Adipose tissue (tissue), 3 donors: Measurements from ENCODE around the gene ZBTB7A. TPM values are rescaled to one million over a fixed set of nuclear protein-coding genes. Genes with fewer than 3 reads are reported as not detected.

Experiments
- H3K27ac ChIP-seq: one replicate; pipeline ENCODE4 v1.5.1; 2013; ENCODE audit warnings: low read depth, low read length
- WGBS, 3 donors: extraction: QIAGEN DNeasy Blood & Tissue Kit; methylation state at CpG; one replicate each; pipeline ENCODE4 v1.1.7; 2013; 5-methylcytosine and 5-hydroxymethylcytosine counted together
- polyA plus RNA-seq, 3 donors: library from polyadenylated mRNA; stranded (reverse); fragments of 200-250 nt; gene quantifications; one replicate each; pipeline ENCODE4 v1.2.3, GENCODE V29; 2013
- donor health status: healthy with polysubstance abuse.
- donor health status: Bipolar disorder and iron deficiency.
- donor health status: healthy.

Gene ZBTB7A
- polyA plus RNA-seq, 3 donors: 7.4 to 21.9 (median 10.8) TPM

- WGBS, 3 donors: 9 to 19% (median 16%) methylated on average over 20 to 23 of the region's 23 CpGs
- H3K27ac ChIP-seq: peak overlapping the region; percentile 53
These were observed 5.5 kb downstream of the ZBTB7A start for GRCh38 chr19:4061178-4061682.

GRCh38 chr19:4060621-4061177 lies 6.0 kb downstream of the ZBTB7A start:
- WGBS, 3 donors: 24 to 73% (median 58%) methylated on average over 16 of the region's 16 CpGs
- peak overlapping the region; percentile 10 for H3K27ac ChIP-seq

- H3K27ac ChIP-seq: peak overlapping the region; percentile 94
- 26 to 44% (median 41%) methylated on average over 31 to 42 of the region's 42 CpGs for WGBS, 3 donors
These were observed 6.6 kb downstream of the ZBTB7A start for GRCh38 chr19:4059891-4060620.

GRCh38 chr19:4059453-4059871 lies 7.2 kb downstream of the ZBTB7A start:
- peak overlapping the region; percentile 94 for H3K27ac ChIP-seq
- WGBS, 3 donors: 44 to 65% (median 45%) methylated on average over 17 to 19 of the region's 19 CpGs

- 35 to 69% (median 45%) methylated on average over 20 to 30 of the region's 30 CpGs for WGBS, 3 donors
- peak overlapping the region; percentile 94 for H3K27ac ChIP-seq
These were observed 7.8 kb downstream of the ZBTB7A start for GRCh38 chr19:4058693-4059452.

GRCh38 chr19:4057931-4058692 lies 8.6 kb downstream of the ZBTB7A start:
- peak overlapping the region; percentile 94 for H3K27ac ChIP-seq
- 15 to 54% (median 22%) methylated on average over 18 to 22 of the region's 22 CpGs for WGBS, 3 donors

- H3K27ac ChIP-seq: no peak overlapping the region
- 94 to 96% (median 95%) methylated on average over 19 to 20 of the region's 20 CpGs for WGBS, 3 donors
These were observed 11.5 kb downstream of the ZBTB7A start for GRCh38 chr19:4055209-4055552.

- H3K27ac ChIP-seq: no peak overlapping the region
- 95 to 97% (median 96%) methylated on average over 55 to 91 of the region's 91 CpGs for WGBS, 3 donors
These were observed 12.1 kb downstream of the ZBTB7A start for GRCh38 chr19:4054441-4055208.

GRCh38 chr19:4053423-4054324 lies 13.0 kb downstream of the ZBTB7A start:
- no peak overlapping the region for H3K27ac ChIP-seq
- 87 to 91% (median 87%) methylated on average over 68 to 82 of the region's 82 CpGs for WGBS, 3 donors

GRCh38 chr19:4052993-4053422 lies 13.7 kb downstream of the ZBTB7A start:
- H3K27ac ChIP-seq: no peak overlapping the region
- WGBS, 3 donors: 28 to 53% (median 28%) methylated on average over 13 of the region's 13 CpGs

- WGBS, 3 donors: 33 to 50% (median 49%) methylated on average over 19 to 27 of the region's 27 CpGs
These were observed 14.3 kb downstream of the ZBTB7A start for GRCh38 chr19:4052114-4052992.

GRCh38 chr19:4051175-4052101 lies 15.3 kb downstream of the ZBTB7A start:
- no peak overlapping the region for H3K27ac ChIP-seq

More at GRCh38 chr19:4052114-4052992, 14.3 kb downstream of the ZBTB7A start:
- no peak overlapping the region for H3K27ac ChIP-seq

GRCh38 chr19:4049432-4049831 lies 17.3 kb downstream of the ZBTB7A start:
- WGBS, 3 donors: 58 to 82% (median 73%) methylated on average over 15 of the region's 15 CpGs
- no peak overlapping the region for H3K27ac ChIP-seq

More at GRCh38 chr19:4051175-4052101, 15.3 kb downstream of the ZBTB7A start:
- 69 to 88% (median 70%) methylated on average over 14 to 15 of the region's 15 CpGs for WGBS, 3 donors

- WGBS, 3 donors: 88 to 90% (median 90%) methylated on average over 32 to 33 of the region's 33 CpGs
- no peak overlapping the region for H3K27ac ChIP-seq
These were observed 19.6 kb downstream of the ZBTB7A start for GRCh38 chr19:4046946-4047683.
